HepG2 (cell line): ENCODE results near the gene SFRP4. TPM values are rescaled to one million over a fixed set of nuclear protein-coding genes. Genes with fewer than 3 reads are reported as not detected.

Source experiments
- ATF6 ChIP-seq: sonication (generic); formaldehyde crosslinking; conservative IDR thresholded peaks from 2 replicates; pipeline ENCODE4 v1.4.0; 2020; ENCODE audit warnings: missing genetic modification reagents
- CREM ChIP-seq, 2 experiments: sonication (generic) in 1 of 2; formaldehyde crosslinking in 1 of 2; IDR thresholded peaks; 2 replicates each; pipeline versions ENCODE4 v1.4.0 to v1.6.1; 2016 to 2020; ENCODE audit warnings: antibody characterized with exemption in 1 of 2, mild to moderate bottlenecking in 1 of 2, missing genetic modification reagents in 1 of 2
- HMGXB3 ChIP-seq: sonication (generic); formaldehyde crosslinking; IDR thresholded peaks from 2 replicates; pipeline ENCODE4 v1.4.0; 2020; ENCODE audit warnings: missing genetic modification reagents, borderline replicate concordance
- KLF12 ChIP-seq: sonication (generic); formaldehyde crosslinking; IDR thresholded peaks from 2 replicates; pipeline ENCODE4 v1.4.0; 2020; ENCODE audit warnings: missing genetic modification reagents, borderline replicate concordance
- MEIS1 ChIP-seq: sonication (generic); formaldehyde crosslinking; IDR thresholded peaks from 2 replicates; pipeline ENCODE4 v1.9.0; 2021; ENCODE audit warnings: mild to moderate bottlenecking, missing genetic modification reagents, moderate library complexity, borderline replicate concordance
- MTF2 ChIP-seq: sonication (generic); formaldehyde crosslinking; IDR thresholded peaks from 2 replicates; pipeline ENCODE4 v1.5.0; 2020; ENCODE audit warnings: missing genetic modification reagents, borderline replicate concordance
- MXI1 ChIP-seq: IDR thresholded peaks from 3 replicates; pipeline ENCODE4 v1.6.1; 2012; ENCODE audit warnings: low read depth, low read length, inconsistent platforms, borderline replicate concordance
- NFIC ChIP-seq: IDR thresholded peaks from 2 replicates; pipeline ENCODE4 v1.6.1; 2012; ENCODE audit warnings: mild to moderate bottlenecking, low read length, inconsistent platforms
- PBX2 ChIP-seq: IDR thresholded peaks from 2 replicates; pipeline ENCODE4 v1.6.1; 2016; ENCODE audit warnings: control low read depth
- POLR2AphosphoS2 ChIP-seq: IDR thresholded peaks from 2 replicates; pipeline ENCODE4 v1.6.1; 2011; ENCODE audit warnings: low read depth, low read length, improper control_type of control experiment
- SIX4 ChIP-seq: sonication (generic); formaldehyde crosslinking; IDR thresholded peaks from 2 replicates; pipeline ENCODE4 v1.4.0; 2020; ENCODE audit warnings: missing genetic modification reagents
- TBL1XR1 ChIP-seq: fragments of 150-350 bp; IDR thresholded peaks from 2 replicates; pipeline ENCODE4 v1.6.1; 2014; ENCODE audit warnings: borderline replicate concordance, low read length; ENCODE audit not compliant: partially characterized antibody
- THAP8 ChIP-seq: sonication (generic); formaldehyde crosslinking; IDR thresholded peaks from 2 replicates; pipeline ENCODE4 v1.5.1; 2020; ENCODE audit warnings: missing genetic modification reagents, mild to moderate bottlenecking, borderline replicate concordance
- TRIM24 ChIP-seq: sonication (generic); formaldehyde crosslinking; IDR thresholded peaks from 2 replicates; pipeline ENCODE4 v1.8.0; 2022; ENCODE audit warnings: mild to moderate bottlenecking, missing genetic modification reagents
- ZFP41 ChIP-seq: sonication (generic); formaldehyde crosslinking; IDR thresholded peaks from 2 replicates; pipeline ENCODE4 v1.4.0; 2020; ENCODE audit warnings: mild to moderate bottlenecking, missing genetic modification reagents, borderline replicate concordance
- ZNF34 ChIP-seq: sonication (generic); formaldehyde crosslinking; IDR thresholded peaks from 2 replicates; pipeline ENCODE4 v1.4.0; 2020; ENCODE audit warnings: mild to moderate bottlenecking, missing genetic modification reagents, borderline replicate concordance
- ZNF597 ChIP-seq: sonication (generic); formaldehyde crosslinking; IDR thresholded peaks from 2 replicates; pipeline ENCODE4 v1.5.0; 2020; ENCODE audit warnings: missing genetic modification reagents
- ZNF598 ChIP-seq: sonication (generic); formaldehyde crosslinking; IDR thresholded peaks from 2 replicates; pipeline ENCODE4 v1.5.1; 2020; ENCODE audit warnings: mild to moderate bottlenecking, missing genetic modification reagents, borderline replicate concordance
- ZSCAN9 ChIP-seq: IDR thresholded peaks from 2 replicates; pipeline ENCODE4 v1.6.1; 2016; ENCODE audit warnings: borderline replicate concordance
- polyA plus RNA-seq, 8 experiments: library from polyadenylated mRNA; depleted of rRNA in 3 of 8; stranded (reverse) in 7 of 8; unstranded in 1 of 8; fragments of >200 nt; fragmentation: Illumina TruSeq in 4 of 8; extraction: Trizol in 4 of 8; gene quantifications; 2 replicates each; pipeline versions ENCODE4 v1.2.1 to v1.2.3, GENCODE V29; 2011 to 2016; ENCODE audit warnings: low read depth in 4 of 8, missing spikeins in 1 of 8, mixed read lengths in 1 of 8; ENCODE audit not compliant: insufficient read depth in 1 of 8
- total RNA-seq, 5 experiments: library from RNA; depleted of rRNA; stranded (reverse); fragments of >200 nt; fragmentation: Illumina TruSeq; extraction: Trizol; gene quantifications; 2 replicates each; pipeline ENCODE4 v1.2.3, GENCODE V29; 2016; ENCODE audit warnings: low read depth in 1 of 5

The SFRP4 gene
- total and polyA plus RNA-seq, 2 of the 13 experiments (the other 11 are each of a cell fraction or from before 2014, with no cell fraction given), result 0.96 to 1.8 TPM

- TF ChIP-seq HMGXB3 (CRISPR knock-in tag) (peak; percentile 80), KLF12 (CRISPR knock-in tag) (0 out of 2 replicates have a peak, but pooled peaks have one; percentile 42), MXI1 (peak; percentile 50; the same call in 1 of the 3 replicates), THAP8 (CRISPR knock-in tag) (no peak), ZSCAN9 (CRISPR knock-in tag) (peak; percentile 60; the same call in 1 of the 2 replicates), NFIC (peak; percentile 95), MEIS1 (CRISPR knock-in tag) (peak; percentile 97), PBX2 (peak; percentile 48), TBL1XR1 (peak; percentile 96), POLR2AphosphoS2 (no peak), ZFP41 (CRISPR knock-in tag) (0 out of 2 replicates have a peak, but pooled peaks have one; percentile 29), SIX4 (CRISPR knock-in tag) (peak; percentile 96), ATF6 (CRISPR knock-in tag) (no peak), ZNF597 (CRISPR knock-in tag) (no peak), ZNF34 (CRISPR knock-in tag) (peak; percentile 78; the same call in 1 of the 2 replicates), MTF2 (0 out of 2 replicates have a peak, but pooled peaks have one; percentile 41), CREM (IDR thresholded peaks at IDR 0.05) (peak; percentile 95), CREM (CRISPR knock-in tag; IDR thresholded peaks at IDR 0.05) (no peak), ZNF598 (CRISPR knock-in tag) (peak; percentile 56; the same call in 1 of the 2 replicates), TRIM24 (CRISPR knock-in tag) (peak; percentile 77)
Observed at GRCh38 chr7:37942934-37943610, 26.5 kb upstream of the SFRP4 start (continued).
